Smooth muscle cell (in vitro differentiated cells): ENCODE results near the gene MAP2K6. TPM values are rescaled to one million over a fixed set of nuclear protein-coding genes. Genes with fewer than 3 reads are reported as not detected.

Experiments used
- DNase-seq: peaks from one replicate; lab custom pipeline; 2025; ENCODE audit not compliant: unreplicated experiment; lab: John Stamatoyannopoulos, UW
- H2AFZ ChIP-seq: fragments of 200-600 bp; sonication (generic); 2 replicates; pipeline ENCODE4 v1.6.0; 2016; ENCODE audit warnings: antibody characterized with exemption, low read depth, mild to moderate bottlenecking
- H3F3A ChIP-seq: fragments of 200-600 bp; sonication (generic); 2 replicates; pipeline ENCODE4 v1.6.0; 2017; ENCODE audit warnings: antibody characterized with exemption, low read depth
- H3K27ac ChIP-seq: fragments of 200-600 bp; sonication (generic); 2 replicates; pipeline ENCODE4 v1.5.1; 2016; ENCODE audit warnings: low read depth, mild to moderate bottlenecking
- H3K27me3 ChIP-seq: fragments of 200-600 bp; sonication (generic); 2 replicates; pipeline ENCODE4 v1.6.1; 2016; ENCODE audit warnings: low read depth, mild to moderate bottlenecking
- H3K36me3 ChIP-seq: fragments of 200-600 bp; sonication (generic); 2 replicates; pipeline ENCODE4 v1.5.1; 2016; ENCODE audit warnings: low read depth
- H3K4me1 ChIP-seq: fragments of 200-600 bp; sonication (generic); 2 replicates; pipeline ENCODE4 v1.5.1; 2016; ENCODE audit warnings: low read depth
- H3K4me2 ChIP-seq: fragments of 200-600 bp; sonication (generic); 2 replicates; pipeline ENCODE4 v1.6.0; 2016; ENCODE audit warnings: mild to moderate bottlenecking
- H3K4me3 ChIP-seq: fragments of 200-600 bp; sonication (generic); 2 replicates; pipeline ENCODE4 v1.5.1; 2016; ENCODE audit warnings: mild to moderate bottlenecking
- H3K79me2 ChIP-seq: fragments of 200-600 bp; sonication (generic); 2 replicates; pipeline ENCODE4 v1.6.0; 2016; ENCODE audit warnings: low read depth, mild to moderate bottlenecking
- H3K9ac ChIP-seq: fragments of 200-600 bp; sonication (generic); 2 replicates; pipeline ENCODE4 v1.6.0; 2016; ENCODE audit warnings: low read depth
- H3K9me3 ChIP-seq: fragments of 200-600 bp; sonication (generic); replicated peaks from 2 replicates; pipeline ENCODE4 v1.5.1; 2016; ENCODE audit warnings: low read depth
- H4K20me1 ChIP-seq: fragments of 200-600 bp; sonication (generic); 2 replicates; pipeline ENCODE4 v1.6.0; 2016; ENCODE audit warnings: low read depth
- WGBS: methylation state at CpG from one replicate; pipeline ENCODE4 v1.1.7; 2016; ENCODE audit warnings: low lambda C conversion rate; 5-methylcytosine and 5-hydroxymethylcytosine counted together
- polyA plus RNA-seq: library from polyadenylated mRNA; unstranded; fragments of >200 nt; fragmentation: Nextera tagmentation; extraction: Ambion mirVana; gene quantifications from 2 replicates; pipeline ENCODE4 v1.2.1, GENCODE V29; 2016
- total RNA-seq: library from RNA; depleted of rRNA; stranded (reverse); fragments of >200 nt; gene quantifications from 2 replicates; pipeline ENCODE4 v1.2.3, GENCODE V29; 2014
- TF ChIP-seq, protein P1 (sequence below): fragments of 200-600 bp; sonication (generic); IDR thresholded peaks from 2 replicates; pipeline ENCODE4 v1.5.1; 2017; ENCODE audit warnings: borderline replicate concordance, mild to moderate bottlenecking, antibody characterized with exemption; ENCODE audit not compliant: insufficient read depth, poor library complexity, severe bottlenecking

MAP2K6 gene
- total and polyA plus RNA-seq, 2 experiments from 2014 or later, result 5.0 to 8.1 TPM

DNA sequence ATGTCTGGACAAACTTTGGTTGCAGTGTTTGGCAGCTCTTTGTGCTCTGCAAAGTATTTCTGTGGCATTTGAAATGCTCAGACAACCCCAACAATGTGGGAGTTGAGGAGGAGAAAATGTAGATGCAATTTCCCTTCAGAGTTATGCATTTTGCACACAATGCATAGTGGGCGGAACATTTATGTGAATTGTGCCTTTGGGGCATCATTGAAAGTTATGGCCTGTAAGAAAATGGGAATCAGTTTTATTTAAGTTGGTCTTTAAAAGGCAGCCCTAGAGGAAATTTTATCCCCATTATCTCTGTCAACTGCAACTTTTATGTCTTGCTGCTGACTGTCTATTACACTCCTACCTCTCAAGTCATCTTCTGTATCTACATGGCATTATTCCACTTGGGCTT lies 176.2 kb downstream of the MAP2K6 start:
- Histone ChIP-seq H3K4me2 (no peak overlapping the region), H3K36me3 (no peaks in the 10 kb centered on the region), H3K27me3 (no peaks in the 10 kb centered on the region), H3K9me3 (no peaks in the 10 kb centered on the region), H3K27ac (no peak overlapping the region), H3K4me1 (no peaks in the 10 kb centered on the region), H3K4me3 (no peak overlapping the region), H4K20me1 (no peaks in the 10 kb centered on the region), H3F3A (no peaks in the 10 kb centered on the region), H3K9ac (no peak overlapping the region), H3K79me2 (no peaks in the 10 kb centered on the region), H2AFZ (no peak overlapping the region)
- TF ChIP-seq, protein P1, sequence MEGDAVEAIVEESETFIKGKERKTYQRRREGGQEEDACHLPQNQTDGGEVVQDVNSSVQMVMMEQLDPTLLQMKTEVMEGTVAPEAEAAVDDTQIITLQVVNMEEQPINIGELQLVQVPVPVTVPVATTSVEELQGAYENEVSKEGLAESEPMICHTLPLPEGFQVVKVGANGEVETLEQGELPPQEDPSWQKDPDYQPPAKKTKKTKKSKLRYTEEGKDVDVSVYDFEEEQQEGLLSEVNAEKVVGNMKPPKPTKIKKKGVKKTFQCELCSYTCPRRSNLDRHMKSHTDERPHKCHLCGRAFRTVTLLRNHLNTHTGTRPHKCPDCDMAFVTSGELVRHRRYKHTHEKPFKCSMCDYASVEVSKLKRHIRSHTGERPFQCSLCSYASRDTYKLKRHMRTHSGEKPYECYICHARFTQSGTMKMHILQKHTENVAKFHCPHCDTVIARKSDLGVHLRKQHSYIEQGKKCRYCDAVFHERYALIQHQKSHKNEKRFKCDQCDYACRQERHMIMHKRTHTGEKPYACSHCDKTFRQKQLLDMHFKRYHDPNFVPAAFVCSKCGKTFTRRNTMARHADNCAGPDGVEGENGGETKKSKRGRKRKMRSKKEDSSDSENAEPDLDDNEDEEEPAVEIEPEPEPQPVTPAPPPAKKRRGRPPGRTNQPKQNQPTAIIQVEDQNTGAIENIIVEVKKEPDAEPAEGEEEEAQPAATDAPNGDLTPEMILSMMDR, result no peak
- 95% methylated on average over 1 of the region's 1 CpG for WGBS
- DNase-seq, result no peak

DNA sequence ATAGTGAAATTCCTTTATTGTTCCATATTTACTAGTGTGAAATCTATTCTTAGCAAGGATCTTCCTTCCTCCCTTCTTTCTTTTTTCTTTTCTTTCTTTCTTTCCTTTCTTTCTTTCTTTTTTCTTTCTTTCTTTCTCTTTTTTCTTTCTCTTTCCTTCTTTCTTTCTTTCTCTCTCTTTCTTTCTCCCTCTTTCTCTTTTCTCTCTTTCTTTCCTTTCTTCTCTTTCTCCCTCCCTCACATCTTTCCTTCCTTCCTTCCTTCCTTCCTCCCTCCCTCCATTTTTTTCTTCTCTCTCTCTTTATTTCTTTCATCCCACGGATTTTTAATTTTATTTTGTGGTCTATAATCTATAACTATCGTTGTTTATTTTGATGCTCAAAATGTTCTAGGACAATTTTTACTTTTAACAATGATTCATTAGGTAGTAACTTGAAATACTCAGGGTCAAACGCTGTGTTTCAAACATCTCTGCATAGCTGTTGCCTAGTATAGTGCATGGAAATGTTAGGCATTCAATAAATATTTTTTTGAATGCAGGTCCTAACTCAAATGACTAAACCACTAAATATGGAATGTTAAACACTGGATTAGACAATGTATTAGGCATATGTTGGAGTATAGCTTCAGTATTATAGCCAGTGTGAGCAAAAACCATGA lies 178.3 kb downstream of the MAP2K6 start:
- TF ChIP-seq, protein P1, result no peak
- Histone ChIP-seq H3K79me2 (no peaks in the 10 kb centered on the region), H2AFZ (no peak overlapping the region), H3K27ac (no peak overlapping the region), H3K4me1 (no peaks in the 10 kb centered on the region), H3K36me3 (no peaks in the 10 kb centered on the region), H3K9me3 (no peaks in the 10 kb centered on the region), H3K27me3 (no peaks in the 10 kb centered on the region), H4K20me1 (no peaks in the 10 kb centered on the region), H3F3A (no peaks in the 10 kb centered on the region), H3K4me3 (no peak overlapping the region), H3K4me2 (peak overlapping the region; percentile 66), H3K9ac (no peak overlapping the region)
- WGBS, result 54% methylated on average over 3 of the region's 3 CpGs
- no peak for DNase-seq

DNA sequence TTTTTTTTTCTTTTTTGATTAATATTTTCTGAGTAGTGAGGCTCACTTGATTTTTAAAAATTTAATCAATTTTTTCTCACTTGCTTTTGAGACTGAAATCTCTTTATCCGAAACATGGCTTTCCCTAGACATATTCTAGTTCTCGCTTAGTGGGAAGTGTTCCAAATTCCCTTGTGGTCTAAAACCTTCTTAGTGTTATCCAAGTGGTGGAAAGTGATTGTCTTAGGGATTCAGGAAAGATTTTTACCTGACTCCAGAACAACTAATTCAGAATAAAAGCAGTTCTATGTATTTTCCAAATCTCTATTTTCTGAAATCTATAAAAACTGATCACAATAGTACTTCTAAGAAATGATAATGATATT lies 178.8 kb downstream of the MAP2K6 start:
- H3K36me3 ChIP-seq, result no peaks in the 10 kb centered on the region
- DNase-seq, result no peak
- no peak overlapping the region for H3K27ac ChIP-seq
- H4K20me1 ChIP-seq, result no peaks in the 10 kb centered on the region
- H3K4me2 ChIP-seq, result peak overlapping the region; percentile 66
- no peak overlapping the region for H2AFZ ChIP-seq
- no peaks in the 10 kb centered on the region for H3K9me3 ChIP-seq
- 77% methylated on average over 2 of the region's 2 CpGs for WGBS
- H3F3A ChIP-seq, result no peaks in the 10 kb centered on the region
- H3K27me3 ChIP-seq, result no peaks in the 10 kb centered on the region
- H3K4me1 ChIP-seq, result no peaks in the 10 kb centered on the region
- no peak overlapping the region for H3K4me3 ChIP-seq
- H3K9ac ChIP-seq, result no peak overlapping the region
- no peaks in the 10 kb centered on the region for H3K79me2 ChIP-seq
- TF ChIP-seq, protein P1, result no peak

DNA sequence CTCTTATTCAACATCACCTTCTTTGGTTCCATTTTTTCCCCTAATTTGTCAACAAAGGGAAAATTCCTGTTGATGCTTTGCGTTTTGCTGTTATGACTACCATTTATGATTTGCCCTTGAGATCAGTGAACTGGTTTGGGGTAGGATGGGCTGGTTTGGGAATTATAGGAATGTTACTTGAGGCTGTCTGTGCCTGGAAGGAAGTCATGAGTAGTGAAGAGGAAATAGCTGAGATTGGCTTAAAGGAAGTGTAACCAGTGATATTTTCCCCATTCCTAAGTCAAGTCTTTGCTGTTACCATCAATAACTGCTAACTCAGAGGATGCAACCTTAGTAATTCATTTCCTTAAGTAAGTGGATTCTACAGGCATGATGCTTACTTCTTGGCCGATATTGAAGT lies 179.2 kb downstream of the MAP2K6 start:
- no peaks in the 10 kb centered on the region for H3K9me3 ChIP-seq
- H3K9ac ChIP-seq, result no peak overlapping the region
- TF ChIP-seq, protein P1, result no peak
- H3K27ac ChIP-seq, result no peak overlapping the region
- peak overlapping the region; percentile 66 for H3K4me2 ChIP-seq
- H3K79me2 ChIP-seq, result no peaks in the 10 kb centered on the region
- no peak overlapping the region for H3K4me3 ChIP-seq
- H3F3A ChIP-seq, result no peaks in the 10 kb centered on the region
- no peak for DNase-seq
- no peaks in the 10 kb centered on the region for H3K4me1 ChIP-seq
- 97% methylated on average over 2 of the region's 2 CpGs for WGBS
- H3K27me3 ChIP-seq, result no peaks in the 10 kb centered on the region
- no peaks in the 10 kb centered on the region for H4K20me1 ChIP-seq
- H3K36me3 ChIP-seq, result no peaks in the 10 kb centered on the region
- H2AFZ ChIP-seq, result no peak overlapping the region
